Osteocyte (in vitro differentiated cells): ENCODE results near the gene SETD7. TPM values are rescaled to one million over a fixed set of nuclear protein-coding genes. Genes with fewer than 3 reads are reported as not detected.

Source experiments
- DNase-seq: peaks from one replicate; pipeline ENCODE4 v3.0.0; 2021; ENCODE audit warnings: mixed read lengths; ENCODE audit not compliant: unreplicated experiment; ENCODE audit errors: extremely low spot score
- H3K27ac Mint-ChIP-seq: one replicate; pipeline ENCODE4 v1.8.0; 2021; ENCODE audit warnings: mild to moderate bottlenecking, mixed read lengths; ENCODE audit not compliant: unreplicated experiment
- H3K27me3 Mint-ChIP-seq: one replicate; pipeline ENCODE4 v1.8.0; 2021; ENCODE audit warnings: mixed read lengths; ENCODE audit not compliant: unreplicated experiment
- H3K36me3 Mint-ChIP-seq: one replicate; pipeline ENCODE4 v1.8.0; 2021; ENCODE audit warnings: mixed read lengths; ENCODE audit not compliant: unreplicated experiment
- H3K4me1 Mint-ChIP-seq: one replicate; pipeline ENCODE4 v1.8.0; 2021; ENCODE audit warnings: mixed read lengths; ENCODE audit not compliant: unreplicated experiment
- H3K4me3 Mint-ChIP-seq: one replicate; pipeline ENCODE4 v1.8.0; 2021; ENCODE audit warnings: mild to moderate bottlenecking, moderate library complexity, mixed read lengths; ENCODE audit not compliant: unreplicated experiment
- H3K9me3 Mint-ChIP-seq: one replicate; pipeline ENCODE4 v1.8.0; 2021; ENCODE audit warnings: mixed read lengths; ENCODE audit not compliant: unreplicated experiment
- total RNA-seq: library from RNA; stranded (reverse); gene quantifications from 2 replicates; pipeline ENCODE4 v1.2.1, GENCODE V29; 2021
- TF ChIP-seq, protein P1 (sequence below): fragments of 200-600 bp; sonication (generic); IDR thresholded peaks from 2 replicates; pipeline ENCODE4 v1.5.0; 2021; ENCODE audit warnings: antibody characterized with exemption, mild to moderate bottlenecking, moderate library complexity

SETD7 gene
- total RNA-seq, 1 donor from 2014 or later, result 44.2 TPM

DNA sequence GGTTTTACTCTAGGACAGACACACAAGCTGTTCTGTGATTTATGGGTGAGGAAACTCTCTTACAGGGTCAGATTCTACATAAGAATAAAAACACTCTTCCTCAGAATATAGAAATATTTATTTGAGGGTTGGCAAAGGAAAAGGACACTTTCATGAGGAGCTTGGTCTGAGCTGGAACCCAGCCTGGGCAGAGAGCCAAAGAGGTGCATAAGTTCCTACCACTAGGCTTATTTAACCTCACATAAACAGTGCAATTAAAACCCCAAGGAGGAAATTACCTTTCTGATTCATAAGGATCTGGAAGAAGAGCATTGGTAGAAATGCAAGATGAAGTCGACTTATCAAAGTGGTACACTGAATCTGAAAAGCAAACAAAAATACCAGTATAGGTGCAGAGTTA lies 32.9 kb downstream of the SETD7 start:
- H3K36me3 Mint-ChIP-seq, result peaks cover 58% of the 10 kb centered on the region
- DNase-seq, result no peak
- TF ChIP-seq, protein P1, sequence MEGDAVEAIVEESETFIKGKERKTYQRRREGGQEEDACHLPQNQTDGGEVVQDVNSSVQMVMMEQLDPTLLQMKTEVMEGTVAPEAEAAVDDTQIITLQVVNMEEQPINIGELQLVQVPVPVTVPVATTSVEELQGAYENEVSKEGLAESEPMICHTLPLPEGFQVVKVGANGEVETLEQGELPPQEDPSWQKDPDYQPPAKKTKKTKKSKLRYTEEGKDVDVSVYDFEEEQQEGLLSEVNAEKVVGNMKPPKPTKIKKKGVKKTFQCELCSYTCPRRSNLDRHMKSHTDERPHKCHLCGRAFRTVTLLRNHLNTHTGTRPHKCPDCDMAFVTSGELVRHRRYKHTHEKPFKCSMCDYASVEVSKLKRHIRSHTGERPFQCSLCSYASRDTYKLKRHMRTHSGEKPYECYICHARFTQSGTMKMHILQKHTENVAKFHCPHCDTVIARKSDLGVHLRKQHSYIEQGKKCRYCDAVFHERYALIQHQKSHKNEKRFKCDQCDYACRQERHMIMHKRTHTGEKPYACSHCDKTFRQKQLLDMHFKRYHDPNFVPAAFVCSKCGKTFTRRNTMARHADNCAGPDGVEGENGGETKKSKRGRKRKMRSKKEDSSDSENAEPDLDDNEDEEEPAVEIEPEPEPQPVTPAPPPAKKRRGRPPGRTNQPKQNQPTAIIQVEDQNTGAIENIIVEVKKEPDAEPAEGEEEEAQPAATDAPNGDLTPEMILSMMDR, result no peak

DNA sequence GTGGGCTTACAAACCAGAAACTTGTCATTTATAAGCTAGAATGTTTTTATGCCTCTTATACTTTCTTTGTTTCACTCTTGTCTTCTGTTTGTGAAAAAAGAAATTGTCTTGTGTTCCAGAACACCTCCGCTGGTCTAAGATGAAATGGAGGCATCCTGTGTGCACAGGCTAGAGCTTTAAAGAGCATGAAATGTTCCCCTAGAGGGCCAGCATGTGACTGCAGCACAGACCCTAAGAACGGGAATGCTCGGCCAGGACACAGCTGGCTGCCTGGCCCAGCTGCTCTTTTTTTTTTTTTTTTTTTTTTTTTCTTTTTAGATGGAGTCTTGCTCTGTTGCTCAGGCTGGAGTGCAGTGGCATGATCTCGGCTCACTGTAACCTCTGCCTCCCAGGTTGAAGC lies 33.6 kb downstream of the SETD7 start:
- H3K36me3 Mint-ChIP-seq, result peaks cover 57% of the 10 kb centered on the region

More for the DNA sequence above, 32.9 kb downstream of the SETD7 start:
- Mint-ChIP-seq H3K4me3 (no peak overlapping the region), H3K9me3 (no peaks in the 10 kb centered on the region), H3K4me1 (peaks cover 3% of the 10 kb centered on the region), H3K27me3 (no peaks in the 10 kb centered on the region), H3K27ac (no peak overlapping the region)

DNA sequence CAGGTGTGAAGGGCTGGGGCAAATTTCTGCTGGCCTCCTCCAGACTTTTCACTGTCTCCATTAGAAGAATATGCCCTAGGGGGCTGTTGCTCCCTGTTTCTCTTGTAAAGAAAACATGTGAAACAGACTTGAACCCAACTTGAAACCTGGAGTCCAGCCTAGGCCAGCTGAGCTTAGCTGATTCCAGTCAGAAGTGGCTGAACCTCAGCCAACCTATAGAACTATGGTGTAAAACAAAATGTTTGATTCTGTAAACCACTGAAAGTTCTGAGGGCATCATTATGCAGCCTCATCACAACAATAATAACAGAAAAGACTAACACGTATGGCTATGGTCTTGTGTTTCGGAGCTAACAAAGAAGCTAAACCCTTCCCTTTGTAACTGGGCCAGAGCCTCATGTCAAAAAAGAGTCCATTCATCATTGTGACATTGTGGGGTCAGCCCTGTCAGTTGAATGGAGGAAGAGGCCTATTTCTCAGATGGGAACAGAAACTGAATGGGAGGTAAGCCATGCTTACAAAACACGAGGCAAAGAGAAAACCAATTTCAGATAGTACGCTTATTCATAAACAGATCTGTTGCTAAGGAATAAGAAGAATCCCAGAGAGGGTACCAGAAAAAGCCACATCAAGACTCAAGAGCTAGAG lies 34.1 kb downstream of the SETD7 start:
- no peaks in the 10 kb centered on the region for H3K9me3 Mint-ChIP-seq
- H3K27me3 Mint-ChIP-seq, result no peaks in the 10 kb centered on the region
- H3K27ac Mint-ChIP-seq, result no peak overlapping the region
- no peak for DNase-seq
- H3K4me3 Mint-ChIP-seq, result no peak overlapping the region
- peaks cover 3% of the 10 kb centered on the region for H3K4me1 Mint-ChIP-seq
- peaks cover 61% of the 10 kb centered on the region for H3K36me3 Mint-ChIP-seq
- TF ChIP-seq, protein P1, result no peak

More for the DNA sequence above, 33.6 kb downstream of the SETD7 start:
- TF ChIP-seq, protein P1, result no peak
- no peaks in the 10 kb centered on the region for H3K27me3 Mint-ChIP-seq
- no peak for DNase-seq
- H3K27ac Mint-ChIP-seq, result no peak overlapping the region
- no peak overlapping the region for H3K4me3 Mint-ChIP-seq
- H3K4me1 Mint-ChIP-seq, result peaks cover 3% of the 10 kb centered on the region
- H3K9me3 Mint-ChIP-seq, result no peaks in the 10 kb centered on the region

DNA sequence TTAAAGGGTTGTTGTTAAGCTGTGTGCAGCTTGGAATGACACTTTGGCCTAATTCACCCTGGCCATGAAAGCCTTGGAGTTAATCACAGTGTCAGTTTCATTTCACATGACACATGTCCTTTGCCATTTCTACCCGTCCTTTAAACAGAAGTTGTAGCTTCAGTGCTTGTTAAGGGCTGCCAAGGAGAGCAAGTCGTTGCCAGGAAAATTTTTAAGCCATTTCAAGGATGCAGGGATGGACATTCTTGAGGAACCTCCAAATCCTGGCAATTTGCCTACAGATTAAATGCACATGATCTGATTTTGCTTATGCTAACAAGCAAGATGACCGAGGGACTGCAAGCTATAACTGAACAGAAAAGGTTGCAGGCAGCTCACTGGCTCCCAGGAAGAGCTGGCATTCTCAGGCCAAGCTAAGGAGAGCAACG lies 40.5 kb downstream of the SETD7 start:
- TF ChIP-seq, protein P1, result no peak
- no peak overlapping the region for H3K4me3 Mint-ChIP-seq
- H3K27ac Mint-ChIP-seq, result no peak overlapping the region
- DNase-seq, result no peak
- no peaks in the 10 kb centered on the region for H3K27me3 Mint-ChIP-seq
- H3K4me1 Mint-ChIP-seq, result no peaks in the 10 kb centered on the region
- peaks cover 65% of the 10 kb centered on the region for H3K36me3 Mint-ChIP-seq
- H3K9me3 Mint-ChIP-seq, result no peaks in the 10 kb centered on the region

DNA sequence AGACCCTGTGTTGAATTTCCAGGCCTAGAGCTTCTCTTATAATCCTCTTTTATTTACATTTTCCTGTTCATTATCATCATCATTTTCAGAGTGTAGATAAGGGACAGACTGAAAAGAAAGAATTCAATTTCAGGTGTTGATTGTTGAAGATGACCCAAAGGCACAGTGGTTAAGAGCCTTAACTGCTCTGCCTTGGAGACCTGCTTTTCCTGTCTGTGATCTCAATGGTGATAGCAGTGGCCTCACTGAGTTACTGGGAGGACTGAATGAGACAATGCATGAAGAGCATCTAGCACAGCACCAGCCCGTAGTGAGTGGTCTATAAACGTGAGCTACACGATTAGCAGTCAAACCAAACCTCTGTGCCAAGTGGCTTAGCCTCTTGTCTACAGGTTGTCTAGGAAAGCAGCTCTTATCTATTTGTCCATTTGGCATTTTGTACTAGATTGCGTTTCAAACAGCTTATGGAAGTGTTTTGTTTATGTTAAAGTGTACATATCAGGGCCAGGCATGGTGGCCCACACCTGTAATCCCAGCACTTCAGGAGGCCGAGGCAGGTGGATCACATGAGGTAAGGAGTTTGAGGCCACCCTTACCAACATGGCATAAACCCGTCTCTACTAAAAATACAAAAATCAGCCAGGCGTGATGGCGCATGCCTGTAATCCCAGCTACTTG lies 41.5 kb downstream of the SETD7 start:
- no peak overlapping the region for H3K27ac Mint-ChIP-seq
- TF ChIP-seq, protein P1, result no peak

More for the DNA sequence above, 41.5 kb downstream of the SETD7 start:
- DNase-seq, result no peak
- no peaks in the 10 kb centered on the region for H3K9me3 Mint-ChIP-seq
- H3K36me3 Mint-ChIP-seq, result peaks cover 70% of the 10 kb centered on the region
- H3K4me3 Mint-ChIP-seq, result no peak overlapping the region
- no peaks in the 10 kb centered on the region for H3K27me3 Mint-ChIP-seq
- H3K4me1 Mint-ChIP-seq, result no peaks in the 10 kb centered on the region
